GM21447 (cell line): ENCODE data around the gene EDIL3.

Experiments
- ATAC-seq: cut with Tn5 transposase; IDR thresholded peaks from one replicate; pipeline ENCODE4 v1.9.1; 2021; ENCODE audit not compliant: unreplicated experiment

Gene EDIL3

GRCh38 chr5:83917261-83917908 lies 467.3 kb downstream of the EDIL3 start:
- ATAC-seq: no peak

GRCh38 chr5:83914662-83915418 lies 469.8 kb downstream of the EDIL3 start:
- no peak for ATAC-seq

- ATAC-seq: no peak
Measured at GRCh38 chr5:83914199-83914598, 470.5 kb downstream of the EDIL3 start.

- ATAC-seq: no peak
Measured at GRCh38 chr5:83913593-83913992, 471.1 kb downstream of the EDIL3 start.

GRCh38 chr5:83911367-83911919 lies 473.2 kb downstream of the EDIL3 start:
- ATAC-seq: no peak

GRCh38 chr5:83900306-83900705 lies 484.4 kb downstream of the EDIL3 start:
- ATAC-seq: no peak

- ATAC-seq: no peak
Measured at GRCh38 chr5:83899326-83899970, 485.2 kb downstream of the EDIL3 start.

GRCh38 chr5:83895860-83896259 lies 488.8 kb downstream of the EDIL3 start:
- ATAC-seq: no peak

GRCh38 chr5:83891261-83891660 lies 493.4 kb downstream of the EDIL3 start:
- ATAC-seq: no peak
